ENCODE data around the gene HRH4.

DNA sequence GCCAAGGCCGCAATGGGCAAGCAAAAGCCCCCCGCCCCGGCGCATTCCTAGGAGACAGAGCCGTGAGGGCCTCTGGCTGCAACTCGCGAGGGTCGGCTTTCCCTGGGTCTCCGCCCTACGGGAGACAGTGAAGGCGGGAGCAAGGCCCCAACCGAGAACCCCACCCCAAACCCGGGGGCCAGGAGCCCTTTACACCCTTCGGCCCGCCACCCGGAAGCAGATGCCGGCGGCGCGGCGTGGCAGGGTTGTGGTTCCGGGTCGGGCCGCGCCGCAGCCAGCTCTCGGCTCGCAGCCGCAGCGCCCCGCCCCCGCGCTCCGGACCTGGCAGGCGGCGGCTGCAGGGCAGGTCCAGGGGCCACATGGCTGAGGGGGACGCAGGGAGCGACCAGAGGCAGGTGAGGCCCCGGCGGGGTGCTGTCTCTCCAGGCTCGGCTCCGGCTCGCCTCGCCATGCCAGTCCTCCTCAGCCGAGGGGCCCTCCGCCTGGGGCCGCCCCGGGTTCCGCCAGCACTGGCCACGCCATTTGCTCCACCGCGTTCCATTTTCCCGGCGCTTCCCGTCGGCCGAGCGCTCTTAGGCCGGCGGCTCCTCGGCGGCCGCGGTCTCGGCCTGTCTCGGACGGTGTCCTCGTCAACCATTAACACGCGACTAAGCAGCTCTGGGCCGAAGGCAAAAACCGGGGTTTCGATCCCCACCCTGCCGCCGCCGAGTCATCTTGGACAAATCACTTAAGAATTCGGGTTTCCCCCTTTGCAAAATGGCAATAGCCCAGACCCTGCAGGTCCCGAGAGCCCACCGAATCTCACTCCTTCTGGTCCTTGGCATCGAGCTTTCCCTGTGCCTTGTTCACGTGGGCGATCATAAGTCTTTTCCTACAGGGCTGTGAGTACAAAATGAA lies 33.8 kb upstream of the HRH4 start, which contains the start of gene IMPACT:
- TF ChIP-seq, protein P1, sequence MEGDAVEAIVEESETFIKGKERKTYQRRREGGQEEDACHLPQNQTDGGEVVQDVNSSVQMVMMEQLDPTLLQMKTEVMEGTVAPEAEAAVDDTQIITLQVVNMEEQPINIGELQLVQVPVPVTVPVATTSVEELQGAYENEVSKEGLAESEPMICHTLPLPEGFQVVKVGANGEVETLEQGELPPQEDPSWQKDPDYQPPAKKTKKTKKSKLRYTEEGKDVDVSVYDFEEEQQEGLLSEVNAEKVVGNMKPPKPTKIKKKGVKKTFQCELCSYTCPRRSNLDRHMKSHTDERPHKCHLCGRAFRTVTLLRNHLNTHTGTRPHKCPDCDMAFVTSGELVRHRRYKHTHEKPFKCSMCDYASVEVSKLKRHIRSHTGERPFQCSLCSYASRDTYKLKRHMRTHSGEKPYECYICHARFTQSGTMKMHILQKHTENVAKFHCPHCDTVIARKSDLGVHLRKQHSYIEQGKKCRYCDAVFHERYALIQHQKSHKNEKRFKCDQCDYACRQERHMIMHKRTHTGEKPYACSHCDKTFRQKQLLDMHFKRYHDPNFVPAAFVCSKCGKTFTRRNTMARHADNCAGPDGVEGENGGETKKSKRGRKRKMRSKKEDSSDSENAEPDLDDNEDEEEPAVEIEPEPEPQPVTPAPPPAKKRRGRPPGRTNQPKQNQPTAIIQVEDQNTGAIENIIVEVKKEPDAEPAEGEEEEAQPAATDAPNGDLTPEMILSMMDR (IDR thresholded peaks at IDR 0.05) = no peak
- TF ChIP-seq POLR2A (IDR thresholded peaks at IDR 0.05) (peak; percentile 41 to 54), EP300 (IDR thresholded peaks at IDR 0.05) (no peak), POLR2AphosphoS5 (IDR thresholded peaks at IDR 0.05) (peak; percentile 55)
